RPMI7951 (cell line): ENCODE results near the gene ACOT7. TPM values are rescaled to one million over a fixed set of nuclear protein-coding genes. Genes with fewer than 3 reads are reported as not detected.
"Not testable (repeated sequence)": the region's sequence is repeated elsewhere in the genome, so short reads cannot be mapped to it uniquely, and the experiment has no call there.

Source experiments
- DNase-seq: peaks from one replicate; pipeline ENCODE4 v3.0.0-alpha.2; 2012; ENCODE audit warnings: low read depth
- total RNA-seq: library from RNA; depleted of rRNA; stranded (reverse); fragments of >200 nt; shearing (Covaris generic); gene quantifications from 2 replicates; pipeline ENCODE4 v1.2.3, GENCODE V29; 2014

Gene ACOT7
- total RNA-seq, 1 experiment from 2014 or later: 142 TPM

DNA sequence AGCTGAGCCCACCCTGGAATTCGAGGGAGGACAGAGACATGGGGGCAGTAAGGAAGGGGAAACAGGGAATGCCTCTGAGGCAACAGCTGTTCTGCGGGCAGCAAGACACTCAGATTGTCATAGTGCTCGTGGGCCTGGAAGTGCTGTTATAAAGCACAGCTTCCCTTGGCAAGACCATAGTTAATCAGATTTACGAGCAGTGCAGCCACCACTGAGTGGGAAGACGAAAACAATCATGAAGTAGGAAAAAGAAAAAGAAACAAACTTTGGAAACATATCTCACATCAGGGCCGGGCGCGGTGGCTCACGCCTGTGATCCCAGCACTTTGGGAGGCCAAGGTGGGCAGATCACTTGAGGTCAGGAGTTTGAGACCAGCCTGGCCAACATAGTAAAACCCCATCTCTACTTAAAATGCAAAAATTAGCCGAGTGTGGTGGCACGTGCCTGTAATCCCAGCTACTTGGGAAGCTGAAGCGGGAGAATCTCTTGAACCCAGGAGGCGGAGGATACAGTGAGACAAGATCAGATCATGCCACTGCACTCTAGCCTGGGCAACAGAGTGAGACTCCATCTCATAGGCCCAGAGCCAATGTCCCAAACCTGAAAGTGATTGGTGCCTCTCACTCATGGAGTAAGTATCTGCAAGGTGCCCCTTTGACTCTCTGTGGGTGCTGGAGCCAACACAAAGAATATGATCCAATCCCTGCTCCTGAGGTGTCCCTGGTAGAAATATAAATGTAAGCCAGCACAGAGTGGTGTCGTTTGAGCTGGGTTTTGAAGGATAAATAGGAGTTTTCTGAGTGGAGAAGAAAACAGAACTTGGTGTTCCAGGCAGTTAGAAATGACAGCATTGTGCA, 77.1 kb downstream of the ACOT7 start:
- DNase-seq: no peak

DNA sequence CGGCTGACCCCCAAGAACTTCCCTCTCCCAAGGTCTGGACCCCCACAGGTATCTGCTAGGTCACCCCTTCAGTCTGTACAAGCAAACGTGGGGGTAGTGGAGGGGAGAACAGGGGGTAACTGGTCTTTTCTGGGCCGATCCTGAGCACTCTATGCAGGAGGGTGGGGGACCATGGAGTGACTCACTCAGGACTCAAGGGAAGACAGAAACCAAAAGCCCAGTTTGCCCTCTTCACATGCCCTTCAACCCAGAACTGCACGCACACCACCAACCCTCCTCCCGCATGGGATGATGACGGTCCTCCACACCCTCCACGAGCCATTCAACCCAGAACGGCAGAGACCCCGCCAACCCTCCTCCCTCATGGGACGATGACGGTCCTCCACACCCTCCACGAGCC, 79.1 kb downstream of the ACOT7 start:
- no peak for DNase-seq

DNA sequence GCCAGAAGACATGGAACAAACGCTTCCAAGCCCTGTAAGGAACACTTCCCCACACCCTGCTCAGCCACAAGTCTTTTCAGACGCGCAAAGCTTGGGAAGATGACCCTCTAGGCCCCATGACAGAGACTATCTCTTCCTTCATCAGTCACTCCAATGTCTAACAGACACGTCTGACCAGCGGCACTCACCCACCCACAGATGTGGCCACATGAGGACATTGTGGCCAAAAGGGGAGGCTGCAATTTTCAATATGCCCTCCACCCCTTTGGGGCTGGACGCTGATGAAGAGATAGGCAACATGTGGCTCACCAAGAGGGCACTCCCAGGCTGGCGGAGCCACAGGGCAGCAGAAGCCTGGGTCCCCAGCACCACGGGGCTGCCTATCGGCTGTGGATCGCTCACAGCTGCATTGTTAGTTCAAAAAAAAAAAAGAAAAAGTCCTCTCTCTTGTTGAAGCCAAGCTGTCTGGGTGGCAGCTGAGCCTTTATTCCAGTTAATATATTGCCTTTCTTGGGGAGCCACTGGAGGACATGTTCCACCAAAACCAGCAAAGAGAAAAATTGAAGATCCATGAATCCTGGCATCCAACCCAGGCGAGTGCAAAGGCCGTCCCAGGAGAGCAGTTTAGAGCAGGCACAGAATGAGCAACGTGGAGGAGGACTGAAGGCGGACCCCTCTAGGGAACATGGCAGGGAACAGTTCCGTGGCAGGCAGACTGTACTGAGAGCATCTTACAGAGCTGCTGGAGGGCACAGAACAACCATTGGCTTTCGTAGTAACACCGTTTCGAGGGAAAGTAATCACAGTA, 80.0 kb downstream of the ACOT7 start:
- no peak for DNase-seq

DNA sequence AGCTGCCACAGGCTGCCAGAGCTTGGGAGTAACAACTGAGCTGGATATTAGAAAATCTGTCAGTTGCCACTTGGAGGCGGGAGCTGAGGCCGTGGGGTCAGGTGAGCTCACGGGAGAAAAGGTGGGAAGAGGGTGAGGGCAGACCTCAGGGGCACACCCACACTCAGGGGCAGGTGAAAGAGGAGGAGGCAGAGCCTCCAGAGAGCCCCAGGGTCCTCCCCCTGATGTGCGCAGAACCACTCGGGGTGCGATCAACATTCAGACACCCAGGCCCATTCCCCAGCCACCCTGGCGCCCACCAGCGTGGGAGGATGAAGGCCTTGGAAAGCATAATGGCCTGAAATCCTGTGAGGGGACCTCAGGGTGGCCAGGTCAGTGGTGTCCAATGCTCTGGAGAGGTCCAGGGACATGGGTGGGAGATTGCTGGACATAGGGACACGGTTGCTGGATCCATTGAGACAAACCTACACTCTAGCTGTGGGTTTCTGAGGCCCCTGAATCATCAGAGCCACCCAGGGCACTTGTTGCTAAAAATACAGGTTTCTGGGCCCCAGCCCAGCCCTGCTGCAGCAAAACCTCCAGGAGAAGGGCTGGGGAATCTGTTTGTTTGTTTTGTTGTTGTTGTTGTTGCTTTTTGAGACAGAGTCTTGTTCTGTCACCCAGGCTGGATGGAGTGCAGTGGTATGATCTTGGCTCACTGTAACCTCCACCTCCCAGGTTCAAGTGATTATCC, 83.3 kb downstream of the ACOT7 start:
- DNase-seq: no peak

DNA sequence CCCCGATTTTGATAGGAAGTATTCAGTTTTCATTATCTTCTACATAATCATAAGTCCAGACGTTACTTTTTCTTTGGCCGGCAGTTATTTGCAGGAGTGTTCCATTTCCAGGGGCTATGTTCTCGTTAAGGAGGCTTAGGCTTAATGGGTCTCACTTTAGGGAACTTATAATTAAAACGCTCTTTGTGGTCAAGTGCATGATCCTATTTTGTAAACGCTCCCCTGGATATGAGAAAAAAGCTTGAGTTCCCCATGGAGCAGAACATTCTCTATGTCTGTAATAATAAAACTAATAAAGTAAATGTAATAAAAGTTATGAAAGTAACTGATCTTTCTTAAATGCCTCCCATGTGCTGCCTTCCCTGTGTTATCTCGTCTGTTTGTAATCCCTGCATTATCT, 84.0 kb downstream of the ACOT7 start:
- DNase-seq: no peak

DNA sequence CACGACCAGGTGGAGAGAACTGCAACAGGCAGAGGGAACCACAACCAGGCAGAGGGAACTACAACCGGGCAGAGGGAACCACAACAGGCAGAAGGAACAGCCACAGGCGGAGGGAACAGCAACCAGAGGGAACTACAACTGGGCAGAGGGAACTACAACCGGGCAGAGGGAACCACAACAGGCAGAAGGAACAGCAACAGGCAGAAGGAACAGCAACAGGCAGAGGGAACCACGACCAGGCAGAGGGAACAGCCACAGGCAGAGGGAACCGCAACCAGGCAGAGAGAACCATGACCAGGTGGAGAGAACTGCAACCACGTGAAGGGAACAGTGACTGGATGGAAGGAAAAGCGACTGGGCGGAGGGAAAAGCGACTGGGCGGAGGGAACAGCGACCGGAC, 85.1 kb downstream of the ACOT7 start:
- no peak for DNase-seq

DNA sequence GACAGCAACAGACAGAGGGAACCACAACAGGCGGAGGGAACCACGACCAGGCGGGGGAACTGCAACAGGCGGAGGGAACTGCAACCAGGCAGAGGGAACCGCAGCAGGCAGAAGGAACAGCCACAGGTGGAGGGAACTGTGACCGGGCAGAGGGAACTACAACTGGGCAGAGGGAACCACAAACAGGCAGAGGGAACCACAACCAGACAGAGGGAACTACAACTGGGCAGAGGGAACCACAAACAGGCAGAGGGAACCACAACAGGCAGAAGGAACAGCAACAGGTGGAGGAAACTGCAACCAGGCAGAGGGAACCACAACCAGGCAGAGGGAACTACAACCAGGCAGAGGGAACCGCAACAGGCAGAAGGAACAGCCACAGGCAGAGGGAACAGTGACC, 85.9 kb downstream of the ACOT7 start:
- DNase-seq: not testable (repeated sequence)

DNA sequence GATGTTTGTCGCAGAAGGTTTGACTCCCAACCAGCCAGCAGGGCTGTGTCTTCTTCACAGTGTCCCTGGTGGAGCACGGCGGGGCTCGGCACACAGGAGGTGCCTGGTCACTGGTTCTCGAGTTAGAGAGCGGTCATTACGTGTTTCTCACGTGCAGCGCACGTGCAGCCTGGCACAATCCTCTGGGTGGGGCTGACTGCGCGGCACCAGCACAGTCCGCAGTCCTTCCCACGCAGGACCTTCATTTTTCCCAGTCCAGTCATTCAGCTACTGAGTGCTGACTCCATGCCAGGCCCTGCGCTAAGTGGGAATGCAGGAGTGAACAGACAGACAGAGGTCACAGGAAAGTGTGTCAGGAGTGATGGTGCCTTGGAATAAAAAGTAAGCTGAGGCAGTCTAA, 86.5 kb downstream of the ACOT7 start:
- DNase-seq: no peak

DNA sequence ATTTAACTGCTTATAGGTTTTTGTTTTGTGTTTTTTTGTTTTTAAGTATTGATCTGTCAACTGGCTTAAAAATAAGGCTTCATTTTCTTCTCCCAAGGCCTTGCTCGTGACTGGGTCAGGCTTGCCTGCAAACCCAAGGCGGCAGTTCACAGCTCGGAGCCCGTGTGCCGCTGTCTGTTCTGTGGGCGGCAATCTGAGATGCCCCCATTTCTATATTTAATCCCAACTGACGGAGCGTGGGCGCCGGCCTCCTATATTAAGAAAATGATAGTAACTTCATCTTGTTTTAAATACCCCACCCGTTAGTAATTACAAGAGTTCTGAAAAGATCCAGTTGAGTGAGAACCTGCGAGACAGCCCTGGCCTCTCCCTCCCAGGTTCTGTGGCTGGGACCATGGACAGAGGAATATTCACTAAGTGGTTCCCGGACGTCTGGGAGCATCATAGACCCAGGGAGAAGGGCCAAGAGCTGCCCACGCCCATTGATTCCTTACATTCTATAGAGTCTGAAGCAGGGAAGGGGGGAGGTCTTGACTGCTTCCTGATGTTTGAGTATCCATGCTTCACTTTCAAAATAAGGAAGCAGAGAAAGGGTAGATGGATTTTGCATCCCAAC, 90.1 kb downstream of the ACOT7 start:
- DNase-seq: no peak

DNA sequence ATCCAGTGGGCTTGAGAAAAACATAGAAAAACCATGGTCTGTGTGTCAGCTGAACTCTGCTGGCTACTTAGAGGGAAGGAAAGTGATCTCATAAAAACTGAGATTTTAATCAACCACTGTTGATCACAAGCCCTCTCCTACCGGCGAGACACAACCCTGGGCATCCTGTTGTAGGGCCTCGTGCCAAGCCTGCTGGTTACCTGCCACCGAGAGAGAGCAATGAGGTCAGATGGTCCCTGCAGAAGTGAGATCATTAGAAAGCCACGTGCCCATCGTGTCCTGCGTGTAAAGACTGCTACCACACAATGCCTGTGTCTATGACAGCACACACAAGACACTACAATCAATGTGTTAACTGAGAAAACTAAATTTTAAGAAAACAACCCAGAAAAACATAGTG, 91.0 kb downstream of the ACOT7 start:
- peak; percentile 12 for DNase-seq

DNA sequence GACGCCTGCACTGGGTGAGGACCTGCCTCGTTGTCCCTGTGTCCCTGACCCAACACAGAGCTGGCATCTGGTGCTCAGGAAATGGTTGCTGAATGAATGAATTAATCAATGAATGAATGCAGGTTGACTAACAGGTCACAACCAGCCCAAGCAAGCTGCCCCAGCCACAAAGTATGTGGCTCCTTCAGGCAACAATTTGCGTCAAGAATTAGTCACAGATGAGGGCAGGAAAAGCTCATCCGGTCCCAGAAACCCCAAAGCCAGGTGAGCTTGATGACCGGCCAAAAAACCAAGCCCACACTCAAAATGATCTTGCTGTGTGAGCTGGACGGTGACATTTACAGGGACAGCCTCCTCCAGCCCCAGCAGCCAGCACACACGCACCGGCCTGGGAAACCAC, 92.0 kb downstream of the ACOT7 start:
- peak; percentile 93 for DNase-seq

DNA sequence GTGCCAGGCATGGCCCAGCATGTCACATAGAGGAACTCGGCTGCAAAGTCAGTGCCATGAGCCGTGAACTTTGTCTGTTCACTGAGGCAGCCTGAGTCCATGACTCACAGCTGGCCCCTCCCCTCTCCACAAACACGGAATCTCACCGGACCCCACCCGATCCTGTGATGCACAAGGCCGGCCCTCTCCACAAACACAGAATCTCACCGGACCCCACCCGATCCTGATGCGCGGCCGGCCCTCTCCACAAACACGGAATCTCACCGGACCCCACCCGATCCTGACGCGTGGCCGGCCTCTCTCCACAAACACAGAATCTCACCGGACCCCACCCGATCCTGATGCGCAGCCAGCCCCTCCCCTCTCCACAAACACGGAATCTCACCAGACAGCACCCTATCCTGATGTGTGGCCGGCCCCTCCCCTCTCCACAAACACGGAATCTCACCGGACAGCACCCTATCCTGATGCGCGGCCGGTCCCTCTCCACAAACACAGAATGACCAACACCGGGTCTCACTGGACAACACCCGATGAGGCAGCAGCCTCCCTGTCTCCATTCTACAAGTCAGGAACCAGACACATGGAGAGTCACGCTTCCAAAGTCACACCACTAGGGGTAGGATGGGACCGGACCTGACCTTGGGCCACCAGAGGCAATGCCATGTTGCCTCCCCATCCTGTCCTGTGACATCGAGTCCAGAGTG, 93.1 kb downstream of the ACOT7 start:
- DNase-seq: peak; percentile 27

DNA sequence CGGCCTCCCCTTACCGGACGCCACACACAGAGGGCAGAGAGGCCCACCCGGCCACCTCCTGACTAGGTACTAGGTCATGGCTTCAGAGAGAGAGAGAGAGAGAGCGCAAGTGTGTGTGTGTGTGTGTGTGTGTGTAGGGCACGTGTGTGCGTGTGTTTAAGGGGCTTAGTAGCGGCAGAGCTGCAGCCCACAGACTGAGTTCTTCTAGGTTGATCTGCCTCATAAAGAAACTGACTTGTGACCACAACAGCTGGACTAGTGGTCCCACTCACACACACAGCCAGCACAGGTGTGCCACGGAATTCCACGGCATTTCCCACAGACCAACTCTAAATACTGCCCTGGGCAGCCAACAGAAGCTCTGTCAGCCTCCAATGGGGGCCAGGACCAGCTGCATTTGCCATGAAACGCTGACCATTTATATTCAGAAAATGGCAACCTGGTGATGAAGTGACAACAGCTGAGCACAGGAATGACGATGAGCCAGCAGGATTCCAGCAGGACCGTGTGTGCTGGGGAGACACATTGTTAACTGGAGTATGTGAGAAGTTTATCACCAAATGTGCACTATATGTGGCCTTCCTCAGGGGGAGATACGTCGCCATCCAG, 93.9 kb downstream of the ACOT7 start:
- DNase-seq: no peak

DNA sequence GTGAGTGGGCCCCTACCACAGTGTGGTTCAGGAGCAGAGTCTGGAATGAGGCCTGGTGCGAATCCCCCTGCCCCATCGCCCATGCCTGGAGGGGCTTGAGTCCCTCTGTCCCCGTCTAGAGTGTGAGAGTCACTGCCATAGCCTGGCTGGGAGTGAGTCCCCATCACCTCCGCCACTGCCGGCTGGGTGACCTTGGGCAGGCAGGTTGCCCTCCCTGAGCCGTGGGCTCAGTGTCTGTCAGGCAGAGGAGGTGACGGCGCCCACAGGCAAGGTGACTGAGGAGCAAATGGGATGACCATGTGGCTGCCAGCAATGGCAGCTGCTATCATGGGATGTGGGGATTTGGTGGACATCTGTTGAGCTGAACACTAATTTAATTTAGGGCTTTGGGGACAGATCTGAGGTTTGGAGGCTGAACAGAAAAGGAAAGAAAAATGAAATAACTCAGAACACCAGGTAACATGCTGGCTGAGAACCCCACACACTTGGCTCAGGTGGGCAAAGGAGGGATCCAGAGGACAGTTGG, 94.6 kb downstream of the ACOT7 start:
- DNase-seq: no peak

DNA sequence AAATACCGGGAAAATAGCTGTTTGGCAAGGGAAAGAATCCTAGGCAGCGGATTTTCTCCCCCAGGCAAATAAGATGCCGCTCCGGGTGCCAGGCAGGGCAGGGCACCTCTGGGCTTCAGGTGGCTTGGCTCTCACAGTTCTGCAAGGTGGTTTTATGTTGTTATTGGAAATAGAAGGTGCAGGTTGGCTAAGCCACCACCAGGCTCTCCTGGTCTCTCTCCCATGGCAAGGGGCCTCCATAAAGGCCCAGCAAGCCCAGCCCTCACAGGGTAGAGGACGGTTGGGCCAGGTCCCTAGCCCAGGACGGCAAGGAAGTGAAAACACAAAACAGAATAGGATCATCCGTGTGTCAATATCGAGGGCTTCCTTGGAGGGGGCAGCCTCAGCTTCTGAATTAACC, 95.0 kb downstream of the ACOT7 start:
- no peak for DNase-seq

DNA sequence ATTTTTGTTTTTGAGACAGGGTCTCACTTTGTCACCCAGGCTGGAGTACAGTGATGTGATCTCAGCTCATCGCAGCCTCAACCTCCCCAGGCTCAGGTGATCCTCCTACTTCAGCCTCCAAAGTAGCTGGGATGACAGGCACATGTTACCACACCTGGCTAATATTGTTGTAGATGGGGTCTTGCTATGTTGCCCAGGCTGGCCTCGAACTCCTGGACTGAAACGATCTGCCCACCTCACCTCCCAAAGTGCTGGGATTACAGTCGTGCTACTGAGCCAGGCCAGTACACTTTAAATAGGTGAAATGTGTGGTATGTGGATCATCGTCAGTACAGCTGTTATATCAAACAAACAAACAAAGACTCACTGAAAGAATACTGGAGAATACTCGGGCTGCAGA, 97.7 kb downstream of the ACOT7 start:
- no peak for DNase-seq

DNA sequence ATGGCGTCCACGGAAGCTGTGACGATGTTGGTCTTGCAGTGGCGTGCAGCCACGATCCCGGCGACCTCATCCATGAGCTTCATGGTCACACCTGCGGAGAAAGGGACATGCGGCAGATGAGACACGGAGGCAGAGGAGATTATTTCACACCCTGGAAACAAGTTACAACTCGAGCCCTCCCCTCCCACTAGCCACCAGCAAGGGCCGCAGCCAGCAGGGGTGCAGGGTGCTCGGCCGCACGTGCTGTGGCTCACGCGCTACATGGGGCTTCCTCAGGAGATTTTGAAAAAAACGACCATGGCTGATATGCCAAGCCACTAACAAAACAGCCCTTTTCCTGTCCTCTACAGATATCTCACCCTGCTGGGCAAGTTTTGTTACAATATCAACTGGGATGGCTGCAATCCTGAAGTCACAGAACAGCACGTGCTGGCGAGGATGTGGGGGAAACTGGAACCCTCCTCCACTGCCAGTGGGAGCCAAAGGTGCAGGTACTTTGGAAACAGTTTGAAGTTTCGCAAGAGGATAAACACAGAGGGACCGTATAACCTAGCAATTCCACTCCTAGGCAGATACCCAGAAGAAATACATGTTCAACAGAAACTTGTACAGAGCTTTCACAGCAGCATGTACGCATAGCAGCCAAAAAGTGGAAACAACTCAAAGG, 98.5 kb downstream of the ACOT7 start:
- DNase-seq: no peak

DNA sequence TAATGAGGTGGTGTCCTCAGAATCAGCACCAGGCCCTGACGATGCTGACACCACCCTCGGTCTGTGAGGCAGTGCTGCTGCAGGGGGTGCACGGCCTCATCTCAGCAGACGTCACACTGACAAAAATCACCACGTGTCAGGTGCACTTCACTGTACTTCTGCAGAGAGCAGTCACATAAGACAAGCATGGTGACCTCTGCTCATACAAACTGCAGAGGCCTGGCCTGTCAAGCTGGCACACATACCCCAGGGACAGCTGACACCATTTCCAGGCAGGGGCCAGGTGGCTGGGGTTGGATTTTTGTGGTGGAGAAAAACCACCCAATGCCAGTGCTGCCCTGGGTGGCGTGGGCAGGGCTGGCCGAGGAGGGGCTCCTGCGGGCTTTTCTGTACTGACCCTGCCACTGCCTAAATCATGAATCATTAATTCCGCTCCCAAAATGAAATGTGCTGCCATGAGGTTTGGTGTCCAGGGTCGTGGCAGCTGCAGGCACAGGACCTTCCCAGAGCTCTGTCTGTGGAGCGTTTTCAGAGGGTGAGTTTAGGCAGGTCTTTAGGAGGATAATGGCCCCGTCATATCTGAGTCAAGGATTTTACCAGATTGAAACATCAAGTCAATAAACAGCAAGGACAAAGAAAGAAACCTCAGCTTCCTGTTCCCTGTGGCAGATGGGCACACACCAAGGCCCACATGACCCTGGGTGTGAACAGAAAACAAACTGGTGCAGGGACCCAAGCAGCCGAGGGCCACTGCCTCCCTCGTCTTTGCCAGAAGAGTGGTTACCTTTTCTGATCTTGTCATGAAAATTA, 99.3 kb downstream of the ACOT7 start:
- peak; percentile 48 for DNase-seq

DNA sequence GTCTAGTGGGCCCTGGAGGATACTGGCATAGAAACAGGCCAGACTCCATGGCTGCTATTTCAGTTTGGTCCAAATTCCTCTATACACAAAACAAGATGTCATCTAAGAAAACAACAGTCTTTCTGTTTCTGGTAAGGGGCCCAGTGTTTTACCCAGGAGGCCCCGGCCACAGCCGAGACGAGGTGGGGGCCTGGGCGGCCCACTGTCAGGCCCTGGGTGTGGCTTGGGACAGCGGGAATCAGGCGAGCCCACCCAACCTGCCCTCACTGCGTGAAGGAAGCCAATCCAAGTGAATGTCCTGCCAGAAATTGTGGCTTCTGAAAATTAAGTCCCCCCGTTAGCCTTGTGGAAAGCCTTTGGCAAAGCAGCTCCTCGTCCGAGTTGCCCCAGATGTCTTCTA, 101.5 kb downstream of the ACOT7 start:
- no peak for DNase-seq
